Hepatocyte (in vitro differentiated cells): ENCODE measurements around the gene TMEM92. TPM values are rescaled to one million over a fixed set of nuclear protein-coding genes. Genes with fewer than 3 reads are reported as not detected.
A peak's percentile ranks its signal among the peaks of the same experiment; 100 is the strongest.

Source experiments
- DNase-seq: peaks from one replicate; pipeline ENCODE4 v3.0.0-alpha.2; 2016; ENCODE audit warnings: low spot score
- H2AFZ ChIP-seq: fragments of 200-600 bp; sonication (generic); 2 replicates; pipeline ENCODE4 v1.6.0; 2016; ENCODE audit warnings: antibody characterized with exemption, mild to moderate bottlenecking
- H3K27ac ChIP-seq: fragments of 200-600 bp; sonication (generic); 2 replicates; pipeline ENCODE4 v1.5.1; 2016; ENCODE audit warnings: mild to moderate bottlenecking
- H3K27me3 ChIP-seq: fragments of 200-600 bp; sonication (generic); 2 replicates; pipeline ENCODE4 v1.6.1; 2016
- H3K36me3 ChIP-seq: fragments of 200-600 bp; sonication (generic); replicated peaks from 2 replicates; pipeline ENCODE4 v1.5.1; 2016; ENCODE audit warnings: low read depth; ENCODE audit not compliant: insufficient read depth
- H3K4me1 ChIP-seq: fragments of 200-600 bp; sonication (generic); 2 replicates; pipeline ENCODE4 v1.5.1; 2016; ENCODE audit warnings: mild to moderate bottlenecking, moderate library complexity; ENCODE audit not compliant: insufficient read depth
- H3K4me2 ChIP-seq: fragments of 200-600 bp; sonication (generic); 2 replicates; pipeline ENCODE4 v1.6.0; 2016
- H3K4me3 ChIP-seq: fragments of 200-600 bp; sonication (generic); 2 replicates; pipeline ENCODE4 v1.5.1; 2016; ENCODE audit warnings: mild to moderate bottlenecking
- H3K79me2 ChIP-seq: fragments of 200-600 bp; sonication (generic); 2 replicates; pipeline ENCODE4 v1.6.0; 2017; ENCODE audit warnings: mild to moderate bottlenecking
- H3K9me2 ChIP-seq: fragments of 200-600 bp; sonication (generic); replicated peaks from 2 replicates; pipeline ENCODE4 v1.6.0; 2017; ENCODE audit warnings: mild to moderate bottlenecking; ENCODE audit not compliant: insufficient read depth
- H3K9me3 ChIP-seq: fragments of 200-600 bp; sonication (generic); 2 replicates; pipeline ENCODE4 v1.5.1; 2016; ENCODE audit warnings: low read depth, mild to moderate bottlenecking
- H4K20me1 ChIP-seq: fragments of 200-600 bp; sonication (generic); 2 replicates; pipeline ENCODE4 v1.6.0; 2016; ENCODE audit warnings: mild to moderate bottlenecking; ENCODE audit not compliant: insufficient read depth, poor library complexity, severe bottlenecking
- EZH2 ChIP-seq: fragments of 200-600 bp; sonication (generic); IDR thresholded peaks from 2 replicates; pipeline ENCODE4 v1.6.1; 2016; ENCODE audit warnings: antibody characterized with exemption, mild to moderate bottlenecking, borderline replicate concordance
- EZH2phosphoT487 ChIP-seq: fragments of 200-600 bp; sonication (generic); IDR thresholded peaks from one replicate; pipeline ENCODE4 v1.6.1; 2018; ENCODE audit warnings: antibody characterized with exemption, mild to moderate bottlenecking, low read depth, moderate library complexity; ENCODE audit not compliant: unreplicated experiment, severe bottlenecking
- WGBS: methylation state at CpG from one replicate; pipeline ENCODE4 v1.1.6; 2016; ENCODE audit warnings: low lambda C conversion rate; ENCODE audit errors: missing lambda C conversion rate; 5-methylcytosine and 5-hydroxymethylcytosine counted together
- polyA plus RNA-seq: library from polyadenylated mRNA; unstranded; fragments of >200 nt; fragmentation: Nextera tagmentation; extraction: Ambion mirVana; gene quantifications from 2 replicates; pipeline ENCODE4 v1.2.1, GENCODE V29; 2016
- total RNA-seq: library from RNA; depleted of rRNA; stranded (reverse); fragments of >200 nt; gene quantifications from 2 replicates; pipeline ENCODE4 v1.2.3, GENCODE V29; 2014
- TF ChIP-seq, protein P1 (sequence below): fragments of 200-600 bp; sonication (generic); IDR thresholded peaks from 2 replicates; pipeline ENCODE4 v1.5.1; 2016; ENCODE audit warnings: antibody characterized with exemption, mild to moderate bottlenecking; ENCODE audit not compliant: poor library complexity

Gene TMEM92
- total and polyA plus RNA-seq, 2 experiments from 2014 or later, result 6.9 to 21.7 TPM

GRCh38 chr17:50265690-50266315 is 8.5 kb upstream of the TMEM92 start:
- no peak overlapping the region for H3K4me3 ChIP-seq
- H3K9me2 ChIP-seq, result no peaks in the 10 kb centered on the region
- H3K79me2 ChIP-seq, result peaks cover 6% of the 10 kb centered on the region
- H2AFZ ChIP-seq, result no peak overlapping the region
- DNase-seq, result peak; percentile 34
- no peak for TF ChIP-seq EZH2
- TF ChIP-seq EZH2phosphoT487, result no peak
- TF ChIP-seq, protein P1, sequence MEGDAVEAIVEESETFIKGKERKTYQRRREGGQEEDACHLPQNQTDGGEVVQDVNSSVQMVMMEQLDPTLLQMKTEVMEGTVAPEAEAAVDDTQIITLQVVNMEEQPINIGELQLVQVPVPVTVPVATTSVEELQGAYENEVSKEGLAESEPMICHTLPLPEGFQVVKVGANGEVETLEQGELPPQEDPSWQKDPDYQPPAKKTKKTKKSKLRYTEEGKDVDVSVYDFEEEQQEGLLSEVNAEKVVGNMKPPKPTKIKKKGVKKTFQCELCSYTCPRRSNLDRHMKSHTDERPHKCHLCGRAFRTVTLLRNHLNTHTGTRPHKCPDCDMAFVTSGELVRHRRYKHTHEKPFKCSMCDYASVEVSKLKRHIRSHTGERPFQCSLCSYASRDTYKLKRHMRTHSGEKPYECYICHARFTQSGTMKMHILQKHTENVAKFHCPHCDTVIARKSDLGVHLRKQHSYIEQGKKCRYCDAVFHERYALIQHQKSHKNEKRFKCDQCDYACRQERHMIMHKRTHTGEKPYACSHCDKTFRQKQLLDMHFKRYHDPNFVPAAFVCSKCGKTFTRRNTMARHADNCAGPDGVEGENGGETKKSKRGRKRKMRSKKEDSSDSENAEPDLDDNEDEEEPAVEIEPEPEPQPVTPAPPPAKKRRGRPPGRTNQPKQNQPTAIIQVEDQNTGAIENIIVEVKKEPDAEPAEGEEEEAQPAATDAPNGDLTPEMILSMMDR, result no peak
- H4K20me1 ChIP-seq, result no peaks in the 10 kb centered on the region
- H3K4me2 ChIP-seq, result peak overlapping the region; percentile 73
- peaks cover 2% of the 10 kb centered on the region for H3K27me3 ChIP-seq
- 73% methylated on average over 10 of the region's 10 CpGs for WGBS
- no peaks in the 10 kb centered on the region for H3K9me3 ChIP-seq
- peaks cover 76% of the 10 kb centered on the region for H3K4me1 ChIP-seq
- H3K27ac ChIP-seq, result peak overlapping the region; percentile 99
- H3K36me3 ChIP-seq, result no peaks in the 10 kb centered on the region

DNA sequence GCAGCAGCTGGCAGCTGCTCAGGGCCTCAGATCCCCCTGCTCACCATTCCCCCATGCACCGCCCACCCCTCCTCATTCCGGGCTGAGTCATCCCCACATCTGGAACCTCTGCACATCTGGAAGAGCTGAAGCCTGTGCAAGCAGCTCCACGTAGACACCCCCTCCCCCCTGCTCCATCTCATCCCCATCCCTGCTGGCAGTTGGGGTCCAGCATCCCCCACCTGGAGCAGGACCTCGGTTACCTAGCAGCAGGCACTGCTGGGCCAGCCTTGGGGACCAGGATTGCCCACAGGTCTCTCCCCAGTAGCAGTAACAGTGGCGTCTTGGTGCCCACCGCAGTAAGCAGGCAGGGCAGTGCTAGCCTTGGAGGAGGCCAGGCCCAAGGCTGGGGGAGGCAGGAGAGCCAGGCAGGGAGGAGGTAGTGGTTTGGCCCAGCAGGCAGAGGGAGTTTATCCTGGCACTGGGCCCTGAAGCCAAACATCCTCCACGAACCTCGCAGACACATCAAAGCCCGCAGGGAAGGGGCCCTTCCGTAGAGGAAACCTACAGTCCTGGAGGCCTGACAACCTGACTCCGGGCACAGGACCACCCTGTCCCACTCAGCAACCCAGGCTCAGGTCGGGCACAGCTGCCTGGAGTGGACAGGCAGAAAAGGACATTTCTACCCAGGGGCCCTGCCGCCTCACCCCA is 7.7 kb upstream of the TMEM92 start:
- Histone ChIP-seq H4K20me1 (no peaks in the 10 kb centered on the region), H3K9me3 (no peaks in the 10 kb centered on the region), H2AFZ (no peak overlapping the region), H3K27ac (peak overlapping the region; percentile 99), H3K4me2 (peak overlapping the region; percentile 73), H3K36me3 (no peaks in the 10 kb centered on the region), H3K79me2 (peaks cover 9% of the 10 kb centered on the region), H3K27me3 (peaks cover 2% of the 10 kb centered on the region), H3K4me3 (no peak overlapping the region), H3K9me2 (no peaks in the 10 kb centered on the region), H3K4me1 (peaks cover 83% of the 10 kb centered on the region)
- 40% methylated on average over 13 of the region's 13 CpGs for WGBS
- DNase-seq, result peak; percentile 76
- no peak for TF ChIP-seq EZH2phosphoT487
- no peak for TF ChIP-seq EZH2
- TF ChIP-seq, protein P1, result no peak

- no peak for TF ChIP-seq EZH2
- TF ChIP-seq EZH2phosphoT487, result no peak
- TF ChIP-seq, protein P1, result no peak
These were observed 7.0 kb upstream of the TMEM92 start for GRCh38 chr17:50267074-50267841.

More at GRCh38 chr17:50267074-50267841, 7.0 kb upstream of the TMEM92 start:
- Histone ChIP-seq H3K4me1 (peaks cover 90% of the 10 kb centered on the region), H3K4me2 (peak overlapping the region; percentile 73), H2AFZ (no peak overlapping the region), H3K27ac (peak overlapping the region; percentile 99), H3K9me3 (no peaks in the 10 kb centered on the region), H3K36me3 (no peaks in the 10 kb centered on the region), H3K79me2 (peaks cover 13% of the 10 kb centered on the region), H3K4me3 (no peak overlapping the region), H4K20me1 (no peaks in the 10 kb centered on the region), H3K9me2 (no peaks in the 10 kb centered on the region), H3K27me3 (peaks cover 2% of the 10 kb centered on the region)
- peak; percentile 42 for DNase-seq
- 67% methylated on average over 7 of the region's 10 CpGs for WGBS
